ENCODE data around the gene NFIX. TPM values are rescaled to one million over a fixed set of nuclear protein-coding genes. Genes with fewer than 3 reads are reported as not detected.

The NFIX gene
- total and polyA plus RNA-seq, 9 of the 15 experiments (the other 6 are each of a cell fraction or from before 2014, with no cell fraction given), result 0.28 to 26.8 (median 5.4) TPM

DNA sequence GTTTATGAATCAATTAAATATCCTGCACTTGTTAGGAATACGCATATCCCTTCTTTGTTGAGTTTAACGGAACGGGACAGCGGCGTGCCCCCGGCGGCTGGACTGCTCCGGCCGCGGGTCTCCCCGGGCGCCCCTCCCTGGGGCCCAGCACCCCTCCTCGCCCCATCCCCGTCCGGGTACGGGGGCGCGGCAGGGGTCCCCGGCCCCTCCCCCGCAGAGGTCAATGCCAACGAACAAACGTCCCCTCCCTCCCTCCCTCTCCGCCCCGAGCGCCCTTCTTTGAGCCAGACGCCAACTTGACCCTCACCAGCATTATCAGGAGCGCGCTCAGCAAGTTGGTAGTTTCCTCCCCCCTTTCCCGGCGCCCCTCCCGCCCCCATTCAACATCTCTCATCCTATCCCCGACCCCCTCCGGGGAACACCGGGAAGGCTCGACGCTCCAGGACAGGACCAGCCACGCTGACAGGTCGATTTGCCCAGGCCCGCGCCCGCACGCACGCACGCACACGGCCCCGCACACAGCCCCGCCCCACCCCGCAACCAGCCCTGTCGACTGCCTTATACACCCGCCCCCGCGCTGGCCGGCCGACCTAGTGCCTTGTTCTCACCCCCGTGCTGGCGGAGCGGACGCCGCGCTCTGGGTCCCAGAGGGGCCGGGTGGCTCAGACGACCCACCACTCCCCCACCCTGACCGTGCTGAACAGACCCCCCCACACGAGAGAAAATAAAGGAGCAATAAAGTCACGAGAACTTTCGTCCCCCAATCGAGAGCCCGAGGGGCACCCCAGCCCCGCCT is 102.4 kb downstream of the NFIX start (continued):
- TF ChIP-seq ZNF318 (IDR thresholded peaks at IDR 0.05; ENCODE audit: borderline replicate concordance in 1 of 2, low read depth in 1 of 2) (no peak), ESRRA (IDR thresholded peaks at IDR 0.05; ENCODE audit: borderline replicate concordance, low read depth) (no peak), NR2C2 (CRISPR knock-in tag; IDR thresholded peaks at IDR 0.05) (no peak), NR2C2 (tag; IDR thresholded peaks at IDR 0.05) (no peak), ZKSCAN8 (CRISPR knock-in tag; IDR thresholded peaks at IDR 0.05) (no peak), ZNF830 (CRISPR knock-in tag; IDR thresholded peaks at IDR 0.05) (peak; percentile 92; the same call in 1 of the 2 replicates), ZNF263 (CRISPR knock-in tag; IDR thresholded peaks at IDR 0.05; ENCODE audit: borderline replicate concordance) (no peak), RB1 (IDR thresholded peaks at IDR 0.05; ENCODE audit: low read depth) (peak; percentile 43), ZBTB8A (IDR thresholded peaks at IDR 0.05; ENCODE audit: partially characterized antibody) (no peak), ZNF239 (CRISPR knock-in tag; IDR thresholded peaks at IDR 0.05) (no peak)
- TF ChIP-seq, protein P1, sequence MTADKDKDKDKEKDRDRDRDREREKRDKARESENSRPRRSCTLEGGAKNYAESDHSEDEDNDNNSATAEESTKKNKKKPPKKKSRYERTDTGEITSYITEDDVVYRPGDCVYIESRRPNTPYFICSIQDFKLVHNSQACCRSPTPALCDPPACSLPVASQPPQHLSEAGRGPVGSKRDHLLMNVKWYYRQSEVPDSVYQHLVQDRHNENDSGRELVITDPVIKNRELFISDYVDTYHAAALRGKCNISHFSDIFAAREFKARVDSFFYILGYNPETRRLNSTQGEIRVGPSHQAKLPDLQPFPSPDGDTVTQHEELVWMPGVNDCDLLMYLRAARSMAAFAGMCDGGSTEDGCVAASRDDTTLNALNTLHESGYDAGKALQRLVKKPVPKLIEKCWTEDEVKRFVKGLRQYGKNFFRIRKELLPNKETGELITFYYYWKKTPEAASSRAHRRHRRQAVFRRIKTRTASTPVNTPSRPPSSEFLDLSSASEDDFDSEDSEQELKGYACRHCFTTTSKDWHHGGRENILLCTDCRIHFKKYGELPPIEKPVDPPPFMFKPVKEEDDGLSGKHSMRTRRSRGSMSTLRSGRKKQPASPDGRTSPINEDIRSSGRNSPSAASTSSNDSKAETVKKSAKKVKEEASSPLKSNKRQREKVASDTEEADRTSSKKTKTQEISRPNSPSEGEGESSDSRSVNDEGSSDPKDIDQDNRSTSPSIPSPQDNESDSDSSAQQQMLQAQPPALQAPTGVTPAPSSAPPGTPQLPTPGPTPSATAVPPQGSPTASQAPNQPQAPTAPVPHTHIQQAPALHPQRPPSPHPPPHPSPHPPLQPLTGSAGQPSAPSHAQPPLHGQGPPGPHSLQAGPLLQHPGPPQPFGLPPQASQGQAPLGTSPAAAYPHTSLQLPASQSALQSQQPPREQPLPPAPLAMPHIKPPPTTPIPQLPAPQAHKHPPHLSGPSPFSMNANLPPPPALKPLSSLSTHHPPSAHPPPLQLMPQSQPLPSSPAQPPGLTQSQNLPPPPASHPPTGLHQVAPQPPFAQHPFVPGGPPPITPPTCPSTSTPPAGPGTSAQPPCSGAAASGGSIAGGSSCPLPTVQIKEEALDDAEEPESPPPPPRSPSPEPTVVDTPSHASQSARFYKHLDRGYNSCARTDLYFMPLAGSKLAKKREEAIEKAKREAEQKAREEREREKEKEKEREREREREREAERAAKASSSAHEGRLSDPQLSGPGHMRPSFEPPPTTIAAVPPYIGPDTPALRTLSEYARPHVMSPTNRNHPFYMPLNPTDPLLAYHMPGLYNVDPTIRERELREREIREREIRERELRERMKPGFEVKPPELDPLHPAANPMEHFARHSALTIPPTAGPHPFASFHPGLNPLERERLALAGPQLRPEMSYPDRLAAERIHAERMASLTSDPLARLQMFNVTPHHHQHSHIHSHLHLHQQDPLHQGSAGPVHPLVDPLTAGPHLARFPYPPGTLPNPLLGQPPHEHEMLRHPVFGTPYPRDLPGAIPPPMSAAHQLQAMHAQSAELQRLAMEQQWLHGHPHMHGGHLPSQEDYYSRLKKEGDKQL (CRISPR knock-in tag; IDR thresholded peaks at IDR 0.05; ENCODE audit: borderline replicate concordance), result no peak
- TF ChIP-seq, protein P2, sequence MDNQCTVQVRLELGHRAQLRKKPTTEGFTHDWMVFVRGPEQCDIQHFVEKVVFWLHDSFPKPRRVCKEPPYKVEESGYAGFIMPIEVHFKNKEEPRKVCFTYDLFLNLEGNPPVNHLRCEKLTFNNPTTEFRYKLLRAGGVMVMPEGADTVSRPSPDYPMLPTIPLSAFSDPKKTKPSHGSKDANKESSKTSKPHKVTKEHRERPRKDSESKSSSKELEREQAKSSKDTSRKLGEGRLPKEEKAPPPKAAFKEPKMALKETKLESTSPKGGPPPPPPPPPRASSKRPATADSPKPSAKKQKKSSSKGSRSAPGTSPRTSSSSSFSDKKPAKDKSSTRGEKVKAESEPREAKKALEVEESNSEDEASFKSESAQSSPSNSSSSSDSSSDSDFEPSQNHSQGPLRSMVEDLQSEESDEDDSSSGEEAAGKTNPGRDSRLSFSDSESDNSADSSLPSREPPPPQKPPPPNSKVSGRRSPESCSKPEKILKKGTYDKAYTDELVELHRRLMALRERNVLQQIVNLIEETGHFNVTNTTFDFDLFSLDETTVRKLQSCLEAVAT (IDR thresholded peaks at IDR 0.05), result no peak
